HCT116 (cell line): ENCODE measurements around the gene TRIM50. TPM values are rescaled to one million over a fixed set of nuclear protein-coding genes. Genes with fewer than 3 reads are reported as not detected.

Experiments used
- ATAC-seq: fragments of 200-7000 bp; cut with Tn5 transposase; 2 replicates; pipeline ENCODE4 v1.9.1; 2020; ENCODE audit warnings: mild to moderate bottlenecking, moderate library complexity
- BruUV-seq: library from RNA; stranded (reverse); fragments of 400-500 nt; replicated peaks from 2 replicates; lab custom pipeline; 2021; lab: Mats Ljungman, UMichigan
- CTCF ChIA-PET: fragments of 300-600 bp; sonication (Branson Sonifier 250); formaldehyde crosslinking; loops from one replicate; lab custom pipeline; 2021; ENCODE audit warnings: antibody characterized with exemption; lab: Charles Lee
- POLR2A ChIA-PET: fragments of 300-600, 350-600 bp; sonication (Branson Sonifier 250); formaldehyde crosslinking; loops from one replicate; lab custom pipeline; 2021; ENCODE audit warnings: antibody characterized with exemption; lab: Charles Lee
- RAD21 ChIA-PET, 2 experiments: fragments of 300-600 bp; sonication (Branson Sonifier 250); formaldehyde crosslinking; loops; one replicate each; lab custom pipeline; 2023; ENCODE audit warnings: low total read pairs in 2 of 2; ENCODE audit not compliant: uncharacterized antibody in 2 of 2, unreplicated experiment in 2 of 2, low non-redundant PET in 1 of 2; lab: Charles Lee
- DNase-seq: peaks from one replicate; pipeline ENCODE4 v3.0.0-alpha.2; 2010; ENCODE audit warnings: low read depth, low spot score
- H2AFZ ChIP-seq: fragments of 200-600 bp; shearing (Covaris generic), sonication (generic); 2 replicates; pipeline ENCODE4 v1.6.1; 2017; ENCODE audit warnings: low read depth, mixed run types, mixed read lengths, antibody characterized with exemption, low read length; ENCODE audit not compliant: poor library complexity, severe bottlenecking
- H3K27ac ChIP-seq: 2 replicates; pipeline ENCODE4 v1.5.1; 2012; ENCODE audit warnings: low read depth, low read length
- H3K27me3 ChIP-seq: fragments of 200-600 bp; sonication (generic); 2 replicates; pipeline ENCODE4 v1.6.1; 2016; ENCODE audit warnings: mixed run types, low read length, mixed read lengths; ENCODE audit not compliant: insufficient read depth
- H3K36me3 ChIP-seq, 2 experiments: fragments of 200-500 bp in 1 of 2; fragments of 200-600 bp in 1 of 2; sonication (Bioruptor generic) in 1 of 2; sonication (generic) in 1 of 2; 2 replicates each; pipeline versions ENCODE4 v1.5.1 to v1.6.1; 2014 to 2016; ENCODE audit warnings: low read length in 2 of 2, inconsistent platforms in 1 of 2, mixed read lengths in 1 of 2, mixed run types in 1 of 2; ENCODE audit not compliant: insufficient read depth in 2 of 2, control insufficient read depth in 1 of 2
- H3K4me1 ChIP-seq, 2 experiments: fragments of 200-600 bp in 1 of 2; sonication (generic) in 1 of 2; 2 replicates each; pipeline versions ENCODE4 v1.5.1 to v1.6.1; 2012 to 2017; ENCODE audit warnings: low read length in 2 of 2, inconsistent platforms in 1 of 2, mild to moderate bottlenecking in 1 of 2, mixed read lengths in 1 of 2, mixed run types in 1 of 2, moderate library complexity in 1 of 2; ENCODE audit not compliant: insufficient read depth in 2 of 2, control insufficient read depth in 1 of 2
- H3K4me2 ChIP-seq: fragments of 200-600 bp; sonication (generic); 2 replicates; pipeline ENCODE4 v1.6.1; 2017; ENCODE audit warnings: mixed run types, low read length, mixed read lengths
- H3K4me3 ChIP-seq, 2 experiments: fragments of 200-600 bp in 1 of 2; sonication (generic) in 1 of 2; replicated peaks in 1 of 2; 2 replicates each; pipeline ENCODE4 v1.5.1; 2011 to 2016; ENCODE audit warnings: low read length in 2 of 2, control low read depth in 1 of 2, low read depth in 1 of 2, mild to moderate bottlenecking in 1 of 2, mixed read lengths in 1 of 2, mixed run types in 1 of 2
- H3K79me2 ChIP-seq: fragments of 200-600 bp; sonication (generic); 2 replicates; pipeline ENCODE4 v1.6.1; 2017; ENCODE audit warnings: mild to moderate bottlenecking, mixed run types, low read length, moderate library complexity, mixed read lengths; ENCODE audit not compliant: insufficient read depth
- H3K9ac ChIP-seq: fragments of 200-600 bp; sonication (generic); 2 replicates; pipeline ENCODE4 v1.6.1; 2016; ENCODE audit warnings: low read length, mixed read lengths
- H3K9me2 ChIP-seq: fragments of 200-600 bp; sonication (generic), shearing (Covaris generic); 2 replicates; pipeline ENCODE4 v1.6.1; 2017; ENCODE audit warnings: mixed run types, mild to moderate bottlenecking, moderate library complexity; ENCODE audit not compliant: insufficient read depth
- H3K9me3 ChIP-seq, 2 experiments: fragments of 200-500 bp in 1 of 2; fragments of 200-600 bp in 1 of 2; sonication (Bioruptor generic) in 1 of 2; sonication (generic) in 1 of 2; 2 replicates each; pipeline ENCODE4 v1.6.1; 2014 to 2017; ENCODE audit warnings: low read length in 2 of 2, mixed read lengths in 2 of 2, inconsistent platforms in 1 of 2, low read depth in 1 of 2, mild to moderate bottlenecking in 1 of 2, mixed run types in 1 of 2, moderate library complexity in 1 of 2; ENCODE audit not compliant: control insufficient read depth in 1 of 2, insufficient read depth in 1 of 2
- H4K20me1 ChIP-seq: fragments of 200-600 bp; sonication (generic), shearing (Covaris generic); 2 replicates; pipeline ENCODE4 v1.6.1; 2017; ENCODE audit warnings: mixed run types, mild to moderate bottlenecking, moderate library complexity; ENCODE audit not compliant: insufficient read depth
- CBX3 ChIP-seq: IDR thresholded peaks from 2 replicates; pipeline ENCODE4 v1.6.1; 2012; ENCODE audit warnings: low read depth
- ELF1 ChIP-seq: IDR thresholded peaks from 2 replicates; pipeline ENCODE4 v1.6.1; 2012; ENCODE audit warnings: low read depth, borderline replicate concordance
- EZH2 ChIP-seq: fragments of 200-600 bp; sonication (generic); IDR thresholded peaks from 2 replicates; pipeline ENCODE4 v1.6.1; 2017; ENCODE audit warnings: antibody characterized with exemption, mixed run types
- EZH2phosphoT487 ChIP-seq: fragments of 200-600 bp; IDR thresholded peaks from 2 replicates; pipeline ENCODE4 v1.6.1; 2018; ENCODE audit warnings: antibody characterized with exemption, borderline replicate concordance
- FOSL1 ChIP-seq: IDR thresholded peaks from 2 replicates; pipeline ENCODE4 v1.6.1; 2012; ENCODE audit warnings: low read depth
- JUND ChIP-seq: IDR thresholded peaks from 2 replicates; pipeline ENCODE4 v1.6.1; 2012
- POLR2A ChIP-seq: IDR thresholded peaks from 2 replicates; pipeline ENCODE4 v1.7.0; 2011; ENCODE audit warnings: borderline replicate concordance; ENCODE audit not compliant: insufficient read depth, insufficient read length; ENCODE audit errors: extremely low read depth
- POLR2AphosphoS5 ChIP-seq: IDR thresholded peaks from 2 replicates; pipeline ENCODE4 v1.6.1; 2011; ENCODE audit warnings: mild to moderate bottlenecking, low read depth, low read length, moderate library complexity
- RAD21 ChIP-seq: IDR thresholded peaks from 2 replicates; pipeline ENCODE4 v1.6.1; 2012; ENCODE audit warnings: low read depth, mild to moderate bottlenecking
- SIN3A ChIP-seq: IDR thresholded peaks from 2 replicates; pipeline ENCODE4 v1.6.1; 2012; ENCODE audit warnings: low read depth
- SP1 ChIP-seq: IDR thresholded peaks from 2 replicates; pipeline ENCODE4 v1.6.1; 2012; ENCODE audit warnings: low read depth
- SRF ChIP-seq: IDR thresholded peaks from 2 replicates; pipeline ENCODE4 v1.6.1; 2012; ENCODE audit warnings: low read depth
- YY1 ChIP-seq: IDR thresholded peaks from 2 replicates; pipeline ENCODE4 v1.6.1; 2011; ENCODE audit warnings: low read length, low read depth, moderate library complexity, mild to moderate bottlenecking; ENCODE audit not compliant: insufficient replicate concordance; ENCODE audit errors: extremely low read depth
- ZFX ChIP-seq: fragments of 450-650 bp; IDR thresholded peaks from 2 replicates; pipeline ENCODE4 v1.6.1; 2017
- ZNF274 ChIP-seq: fragments of 200-500 bp; sonication (Bioruptor generic); IDR thresholded peaks from 2 replicates; pipeline ENCODE4 v1.6.1; 2014; ENCODE audit warnings: mild to moderate bottlenecking, low read depth, low read length, inconsistent platforms
- intact Hi-C: fragments of 100-400 bp; cut with micrococcal nuclease; formaldehyde crosslinking; loops from 2 replicates; pipeline ENCODE4 v1.10.0; 2022
- total RNA-seq: library from RNA; stranded (reverse); gene quantifications from one replicate; pipeline ENCODE4 v1.2.1, GENCODE V29; 2021; ENCODE audit not compliant: unreplicated experiment
- TF ChIP-seq, protein P1 (sequence below), 3 experiments: fragments of 200-600 bp in 1 of 3; sonication (generic) in 1 of 3; IDR thresholded peaks in 2 of 3; conservative IDR thresholded peaks in 1 of 3; 2 replicates each; pipeline ENCODE4 v1.5.1; 2012 to 2017; ENCODE audit warnings: low read depth in 2 of 3, low read length in 2 of 3, antibody characterized with exemption in 1 of 3, borderline replicate concordance in 1 of 3, control low read depth in 1 of 3, mild to moderate bottlenecking in 1 of 3, mixed read lengths in 1 of 3, mixed run types in 1 of 3, moderate library complexity in 1 of 3; ENCODE audit not compliant: insufficient read depth in 1 of 3
- TF ChIP-seq, protein P2 (sequence below): IDR thresholded peaks from 2 replicates; pipeline ENCODE4 v1.6.1; 2012
- TF ChIP-seq, protein P3 (sequence below): IDR thresholded peaks from 2 replicates; pipeline ENCODE4 v1.6.1; 2012; ENCODE audit warnings: low read depth
- TF ChIP-seq, protein P4 (sequence below): IDR thresholded peaks from 2 replicates; pipeline ENCODE4 v1.6.1; 2012
- TF ChIP-seq, protein P5 (sequence below): IDR thresholded peaks from 2 replicates; pipeline ENCODE4 v1.6.1; 2011; ENCODE audit warnings: mild to moderate bottlenecking, low read length, moderate library complexity; ENCODE audit not compliant: insufficient replicate concordance; ENCODE audit errors: extremely low read depth

The TRIM50 gene
- total RNA-seq, 1 experiment from 2014 or later: not detected

DNA sequence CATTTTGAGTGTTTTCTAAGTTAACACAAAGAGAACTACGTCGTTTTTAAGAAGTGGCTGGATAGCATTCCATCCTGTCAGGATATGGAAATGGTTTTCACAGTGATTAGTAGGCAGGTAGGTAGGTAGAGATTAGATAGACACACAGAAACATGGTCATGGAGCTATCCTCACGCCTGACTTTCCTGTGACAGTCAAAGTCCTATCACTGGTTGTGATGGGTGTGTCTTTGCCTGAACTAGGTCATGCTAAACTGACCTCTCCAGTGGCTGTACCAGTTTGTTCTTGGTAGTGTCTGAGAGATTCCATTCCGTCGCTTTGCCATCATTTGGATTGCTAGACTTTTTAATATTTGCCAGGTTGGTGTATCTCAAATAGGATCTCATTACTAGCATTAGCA, 28.3 kb upstream of the TRIM50 start:
- TF ChIP-seq POLR2AphosphoS5: no peak
- TF ChIP-seq, protein P1, sequence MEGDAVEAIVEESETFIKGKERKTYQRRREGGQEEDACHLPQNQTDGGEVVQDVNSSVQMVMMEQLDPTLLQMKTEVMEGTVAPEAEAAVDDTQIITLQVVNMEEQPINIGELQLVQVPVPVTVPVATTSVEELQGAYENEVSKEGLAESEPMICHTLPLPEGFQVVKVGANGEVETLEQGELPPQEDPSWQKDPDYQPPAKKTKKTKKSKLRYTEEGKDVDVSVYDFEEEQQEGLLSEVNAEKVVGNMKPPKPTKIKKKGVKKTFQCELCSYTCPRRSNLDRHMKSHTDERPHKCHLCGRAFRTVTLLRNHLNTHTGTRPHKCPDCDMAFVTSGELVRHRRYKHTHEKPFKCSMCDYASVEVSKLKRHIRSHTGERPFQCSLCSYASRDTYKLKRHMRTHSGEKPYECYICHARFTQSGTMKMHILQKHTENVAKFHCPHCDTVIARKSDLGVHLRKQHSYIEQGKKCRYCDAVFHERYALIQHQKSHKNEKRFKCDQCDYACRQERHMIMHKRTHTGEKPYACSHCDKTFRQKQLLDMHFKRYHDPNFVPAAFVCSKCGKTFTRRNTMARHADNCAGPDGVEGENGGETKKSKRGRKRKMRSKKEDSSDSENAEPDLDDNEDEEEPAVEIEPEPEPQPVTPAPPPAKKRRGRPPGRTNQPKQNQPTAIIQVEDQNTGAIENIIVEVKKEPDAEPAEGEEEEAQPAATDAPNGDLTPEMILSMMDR (IDR thresholded peaks at IDR 0.05 in 2 of 3, conservative IDR thresholded peaks at IDR 0.05 in 1 of 3; ENCODE audit: borderline replicate concordance in 1 of 3, insufficient read depth in 1 of 3, low read depth in 2 of 3, low read length in 2 of 3): no peak
- TF ChIP-seq YY1: no peak
- TF ChIP-seq ZFX: no peak
- TF ChIP-seq, protein P2, sequence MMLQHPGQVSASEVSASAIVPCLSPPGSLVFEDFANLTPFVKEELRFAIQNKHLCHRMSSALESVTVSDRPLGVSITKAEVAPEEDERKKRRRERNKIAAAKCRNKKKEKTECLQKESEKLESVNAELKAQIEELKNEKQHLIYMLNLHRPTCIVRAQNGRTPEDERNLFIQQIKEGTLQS: no peak
- TF ChIP-seq ELF1: no peak
- TF ChIP-seq SIN3A: no peak
- no peak for TF ChIP-seq ZNF274
- TF ChIP-seq, protein P3, sequence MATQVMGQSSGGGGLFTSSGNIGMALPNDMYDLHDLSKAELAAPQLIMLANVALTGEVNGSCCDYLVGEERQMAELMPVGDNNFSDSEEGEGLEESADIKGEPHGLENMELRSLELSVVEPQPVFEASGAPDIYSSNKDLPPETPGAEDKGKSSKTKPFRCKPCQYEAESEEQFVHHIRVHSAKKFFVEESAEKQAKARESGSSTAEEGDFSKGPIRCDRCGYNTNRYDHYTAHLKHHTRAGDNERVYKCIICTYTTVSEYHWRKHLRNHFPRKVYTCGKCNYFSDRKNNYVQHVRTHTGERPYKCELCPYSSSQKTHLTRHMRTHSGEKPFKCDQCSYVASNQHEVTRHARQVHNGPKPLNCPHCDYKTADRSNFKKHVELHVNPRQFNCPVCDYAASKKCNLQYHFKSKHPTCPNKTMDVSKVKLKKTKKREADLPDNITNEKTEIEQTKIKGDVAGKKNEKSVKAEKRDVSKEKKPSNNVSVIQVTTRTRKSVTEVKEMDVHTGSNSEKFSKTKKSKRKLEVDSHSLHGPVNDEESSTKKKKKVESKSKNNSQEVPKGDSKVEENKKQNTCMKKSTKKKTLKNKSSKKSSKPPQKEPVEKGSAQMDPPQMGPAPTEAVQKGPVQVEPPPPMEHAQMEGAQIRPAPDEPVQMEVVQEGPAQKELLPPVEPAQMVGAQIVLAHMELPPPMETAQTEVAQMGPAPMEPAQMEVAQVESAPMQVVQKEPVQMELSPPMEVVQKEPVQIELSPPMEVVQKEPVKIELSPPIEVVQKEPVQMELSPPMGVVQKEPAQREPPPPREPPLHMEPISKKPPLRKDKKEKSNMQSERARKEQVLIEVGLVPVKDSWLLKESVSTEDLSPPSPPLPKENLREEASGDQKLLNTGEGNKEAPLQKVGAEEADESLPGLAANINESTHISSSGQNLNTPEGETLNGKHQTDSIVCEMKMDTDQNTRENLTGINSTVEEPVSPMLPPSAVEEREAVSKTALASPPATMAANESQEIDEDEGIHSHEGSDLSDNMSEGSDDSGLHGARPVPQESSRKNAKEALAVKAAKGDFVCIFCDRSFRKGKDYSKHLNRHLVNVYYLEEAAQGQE: no peak
- TF ChIP-seq EZH2phosphoT487: no peak
- no peak for TF ChIP-seq CBX3
- no peak for TF ChIP-seq JUND
- TF ChIP-seq, protein P4, sequence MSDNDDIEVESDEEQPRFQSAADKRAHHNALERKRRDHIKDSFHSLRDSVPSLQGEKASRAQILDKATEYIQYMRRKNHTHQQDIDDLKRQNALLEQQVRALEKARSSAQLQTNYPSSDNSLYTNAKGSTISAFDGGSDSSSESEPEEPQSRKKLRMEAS: no peak
- TF ChIP-seq RAD21: no peak
- no peak for TF ChIP-seq EZH2
- TF ChIP-seq SRF: no peak
- no peak for TF ChIP-seq SP1
- no peak for TF ChIP-seq FOSL1
- TF ChIP-seq POLR2A: no peak
- TF ChIP-seq, protein P5, sequence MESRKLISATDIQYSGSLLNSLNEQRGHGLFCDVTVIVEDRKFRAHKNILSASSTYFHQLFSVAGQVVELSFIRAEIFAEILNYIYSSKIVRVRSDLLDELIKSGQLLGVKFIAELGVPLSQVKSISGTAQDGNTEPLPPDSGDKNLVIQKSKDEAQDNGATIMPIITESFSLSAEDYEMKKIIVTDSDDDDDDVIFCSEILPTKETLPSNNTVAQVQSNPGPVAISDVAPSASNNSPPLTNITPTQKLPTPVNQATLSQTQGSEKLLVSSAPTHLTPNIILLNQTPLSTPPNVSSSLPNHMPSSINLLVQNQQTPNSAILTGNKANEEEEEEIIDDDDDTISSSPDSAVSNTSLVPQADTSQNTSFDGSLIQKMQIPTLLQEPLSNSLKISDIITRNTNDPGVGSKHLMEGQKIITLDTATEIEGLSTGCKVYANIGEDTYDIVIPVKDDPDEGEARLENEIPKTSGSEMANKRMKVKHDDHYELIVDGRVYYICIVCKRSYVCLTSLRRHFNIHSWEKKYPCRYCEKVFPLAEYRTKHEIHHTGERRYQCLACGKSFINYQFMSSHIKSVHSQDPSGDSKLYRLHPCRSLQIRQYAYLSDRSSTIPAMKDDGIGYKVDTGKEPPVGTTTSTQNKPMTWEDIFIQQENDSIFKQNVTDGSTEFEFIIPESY: no peak
- H3K79me2 ChIP-seq: no peaks in the 10 kb centered on the region
- ATAC-seq: no peak
- intact Hi-C loops: no loop called here
- H3K9ac ChIP-seq: no peak overlapping the region
- no peak overlapping the region for H3K27ac ChIP-seq
- no peaks in the 10 kb centered on the region for H3K36me3 ChIP-seq
- no peaks in the 10 kb centered on the region for H3K9me2 ChIP-seq
- no TSS peak for BruUV-seq
- CTCF ChIA-PET: interaction anchor here (1.0 kb wide), 1 partner anchor 13 kb away, joined by 3 read pairs; no protein-coding TSS in a partner anchor
- no peaks in the 10 kb centered on the region for H3K9me3 ChIP-seq
- DNase-seq: no peak
- POLR2A ChIA-PET: no interaction called here
- H3K4me2 ChIP-seq: no peak overlapping the region
- no peaks in the 10 kb centered on the region for H3K27me3 ChIP-seq
- H3K4me3 ChIP-seq: no peak overlapping the region
- RAD21 ChIA-PET: no interaction called here
- H2AFZ ChIP-seq: no peak overlapping the region
- H3K4me1 ChIP-seq: peaks cover 0 to 3% of the 10 kb centered on the region in 2 experiments; a peak in 1 of 4 replicates
- no peaks in the 10 kb centered on the region for H4K20me1 ChIP-seq
